ENCODE measurements around the gene THAP10. TPM values are rescaled to one million over a fixed set of nuclear protein-coding genes. Genes with fewer than 3 reads are reported as not detected.

Gene THAP10
- total RNA-seq, 4 donors from 2014 or later, result 0.88 to 4.6 (median 1.5) TPM

- TF ChIP-seq CTCF (IDR thresholded peaks at IDR 0.05; ENCODE audit: low read depth), result no peak
These were observed 29.9 kb upstream of the THAP10 start for GRCh38 chr15:70922119-70922518.

- no peak for TF ChIP-seq CTCF (IDR thresholded peaks at IDR 0.05; ENCODE audit: low read depth)
These were observed 28.9 kb upstream of the THAP10 start for GRCh38 chr15:70920981-70921696.

GRCh38 chr15:70917955-70918354 lies 25.7 kb upstream of the THAP10 start:
- TF ChIP-seq CTCF (IDR thresholded peaks at IDR 0.05; ENCODE audit: low read depth), result no peak

- TF ChIP-seq CTCF (IDR thresholded peaks at IDR 0.05; ENCODE audit: low read depth), result no peak
These were observed 24.3 kb upstream of the THAP10 start for GRCh38 chr15:70916531-70916930.

GRCh38 chr15:70912187-70912586 lies 20.0 kb upstream of the THAP10 start:
- TF ChIP-seq CTCF (IDR thresholded peaks at IDR 0.05; ENCODE audit: low read depth), result no peak

- no peak for TF ChIP-seq CTCF (IDR thresholded peaks at IDR 0.05; ENCODE audit: low read depth)
These were observed 18.7 kb upstream of the THAP10 start for GRCh38 chr15:70910958-70911357.

GRCh38 chr15:70907784-70908471 lies 15.7 kb upstream of the THAP10 start:
- TF ChIP-seq CTCF (IDR thresholded peaks at IDR 0.05; ENCODE audit: low read depth), result no peak
